Tibial nerve (tissue), 3 donors: ENCODE measurements around the gene MCRIP1.

Source experiments
- POLR2A ChIP-seq, 2 donors: fragments of 450-650 bp; IDR thresholded peaks; one replicate each; pipeline ENCODE4 v1.6.1; 2017; ENCODE audit warnings: antibody characterized with exemption in 2 of 2, mild to moderate bottlenecking in 2 of 2, moderate library complexity in 2 of 2
- TF ChIP-seq, protein P1 (sequence below), 5 experiments: fragments of 200-600 bp in 3 of 5; fragments of 450-650 bp in 2 of 5; sonication (generic) in 3 of 5; IDR thresholded peaks; one replicate each; pipeline ENCODE4 v1.5.1; 2016 to 2019; ENCODE audit warnings: antibody characterized with exemption in 5 of 5, mild to moderate bottlenecking in 3 of 5, moderate library complexity in 2 of 5

DNA sequence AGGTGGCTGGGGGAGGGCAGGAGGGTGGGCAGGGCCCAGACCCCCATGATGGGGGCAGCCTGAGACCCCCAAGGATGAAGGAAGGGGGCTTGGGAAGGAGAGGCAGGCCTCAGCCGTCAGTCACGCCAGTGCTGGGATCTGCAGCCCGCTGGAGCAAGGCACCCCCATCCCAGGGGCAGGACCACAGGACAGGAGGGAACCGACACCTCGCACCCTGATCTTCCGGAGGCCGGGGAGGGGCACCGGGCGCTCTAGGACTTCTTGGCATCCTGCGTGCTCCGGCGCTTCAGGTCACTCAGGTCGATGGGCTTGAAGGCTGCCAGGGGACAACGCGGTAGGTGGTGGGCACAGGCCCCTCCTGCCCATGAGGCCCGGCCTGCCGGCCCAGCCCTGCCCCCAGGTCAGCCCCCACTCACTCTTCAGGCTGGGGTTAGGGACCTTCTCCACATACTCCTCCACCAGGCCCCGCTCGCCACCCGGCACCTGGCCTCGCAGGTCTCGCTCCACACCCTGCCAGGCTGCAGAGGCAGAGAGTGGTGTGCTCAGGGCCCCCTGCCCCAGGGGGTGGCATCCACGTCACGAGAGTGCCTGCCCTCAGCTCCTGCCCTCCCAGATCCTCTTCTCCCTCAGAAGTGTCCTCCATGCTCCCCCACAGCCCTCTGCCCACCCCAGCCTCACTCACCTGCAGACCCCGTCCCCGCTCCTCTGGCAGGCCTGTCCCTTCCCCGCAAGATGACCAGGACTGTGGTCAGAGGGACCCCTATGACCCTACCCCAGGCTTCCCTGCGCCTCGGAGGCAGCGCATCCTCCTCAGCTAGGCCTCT, 9.9 kb downstream of the MCRIP1 start:
- TF ChIP-seq, protein P1, sequence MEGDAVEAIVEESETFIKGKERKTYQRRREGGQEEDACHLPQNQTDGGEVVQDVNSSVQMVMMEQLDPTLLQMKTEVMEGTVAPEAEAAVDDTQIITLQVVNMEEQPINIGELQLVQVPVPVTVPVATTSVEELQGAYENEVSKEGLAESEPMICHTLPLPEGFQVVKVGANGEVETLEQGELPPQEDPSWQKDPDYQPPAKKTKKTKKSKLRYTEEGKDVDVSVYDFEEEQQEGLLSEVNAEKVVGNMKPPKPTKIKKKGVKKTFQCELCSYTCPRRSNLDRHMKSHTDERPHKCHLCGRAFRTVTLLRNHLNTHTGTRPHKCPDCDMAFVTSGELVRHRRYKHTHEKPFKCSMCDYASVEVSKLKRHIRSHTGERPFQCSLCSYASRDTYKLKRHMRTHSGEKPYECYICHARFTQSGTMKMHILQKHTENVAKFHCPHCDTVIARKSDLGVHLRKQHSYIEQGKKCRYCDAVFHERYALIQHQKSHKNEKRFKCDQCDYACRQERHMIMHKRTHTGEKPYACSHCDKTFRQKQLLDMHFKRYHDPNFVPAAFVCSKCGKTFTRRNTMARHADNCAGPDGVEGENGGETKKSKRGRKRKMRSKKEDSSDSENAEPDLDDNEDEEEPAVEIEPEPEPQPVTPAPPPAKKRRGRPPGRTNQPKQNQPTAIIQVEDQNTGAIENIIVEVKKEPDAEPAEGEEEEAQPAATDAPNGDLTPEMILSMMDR (IDR thresholded peaks at IDR 0.05) = no peak
- TF ChIP-seq POLR2A (IDR thresholded peaks at IDR 0.05) = no peak
